ENCODE measurements around the gene RETN.

The RETN gene

DNA sequence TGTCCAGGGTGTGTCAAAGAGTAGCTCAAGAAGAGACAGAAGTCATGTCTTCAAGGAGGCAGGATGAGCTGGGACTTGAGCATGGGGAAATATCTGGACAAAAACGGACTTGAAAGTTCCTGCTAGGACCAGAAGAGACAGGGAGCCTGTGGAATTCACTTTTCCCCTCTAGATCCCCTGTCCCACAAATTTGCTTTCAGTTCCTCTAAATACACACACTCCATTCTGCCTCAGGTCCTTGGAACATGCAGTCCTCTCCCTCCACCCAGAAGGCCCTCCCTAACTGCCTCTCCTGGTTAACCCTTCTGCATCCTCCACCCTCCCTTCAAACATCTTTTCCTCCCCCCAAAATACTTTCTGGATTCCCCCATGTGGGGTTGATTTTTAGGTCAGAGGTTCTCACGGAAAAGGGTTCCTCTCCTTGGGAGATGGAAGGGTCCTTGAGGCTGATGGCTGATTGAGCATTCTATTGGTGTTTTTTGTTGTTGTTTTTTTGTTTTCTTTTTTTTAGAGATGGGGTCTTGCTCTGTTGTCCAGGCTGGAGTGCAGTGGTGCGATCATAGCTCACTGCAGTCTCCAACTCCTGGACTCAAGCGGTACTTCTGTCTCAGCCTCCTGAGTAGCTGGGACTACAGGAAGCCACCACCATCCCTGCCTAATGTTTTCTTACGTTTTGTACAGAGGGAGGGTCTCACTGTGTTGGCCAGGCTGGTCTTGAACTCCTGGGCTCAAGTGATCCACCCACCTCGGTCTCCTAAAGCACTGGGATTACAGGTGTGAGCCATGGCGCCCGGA, 6.9 kb upstream of the RETN start:
- no peak for DNase-seq

DNA sequence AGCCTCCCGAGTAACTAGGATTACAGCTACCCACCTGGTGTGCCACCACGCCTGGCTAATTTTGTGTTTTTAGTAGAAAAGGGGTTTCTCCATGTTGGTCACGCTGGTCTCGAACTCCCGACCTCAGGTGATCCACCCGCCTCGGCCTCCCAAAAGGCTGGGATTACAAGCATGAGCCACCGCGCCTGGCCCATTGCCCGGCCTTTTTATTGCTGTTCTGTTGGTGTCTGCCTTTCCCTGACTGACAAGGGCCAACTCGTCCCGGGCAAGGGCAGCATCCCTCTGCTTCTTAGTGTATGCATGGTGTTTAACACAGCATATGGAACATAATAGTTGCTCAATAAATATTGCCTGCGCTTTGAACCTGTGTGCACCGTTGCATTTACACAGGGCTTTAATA, 6.2 kb upstream of the RETN start:
- DNase-seq: no peak

DNA sequence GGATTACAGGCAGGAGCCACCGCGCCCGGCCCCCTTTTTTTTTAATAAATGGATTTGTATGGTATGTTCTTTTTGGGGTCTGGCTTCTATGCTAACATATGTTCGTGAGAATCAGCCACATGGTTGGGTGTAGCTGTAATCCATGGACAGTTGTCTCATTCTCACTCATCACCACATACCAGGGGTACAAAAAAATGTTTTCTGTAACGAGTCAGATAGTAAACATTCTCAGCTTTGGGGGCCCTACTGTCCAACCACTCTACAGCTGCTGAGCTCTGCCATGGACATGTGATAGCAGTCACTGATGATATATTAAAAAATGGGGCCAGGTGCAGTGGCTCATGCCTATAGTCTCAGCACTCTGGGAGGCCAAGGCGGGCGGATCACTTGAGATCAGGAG, 5.1 kb upstream of the RETN start:
- DNase-seq: no peak

DNA sequence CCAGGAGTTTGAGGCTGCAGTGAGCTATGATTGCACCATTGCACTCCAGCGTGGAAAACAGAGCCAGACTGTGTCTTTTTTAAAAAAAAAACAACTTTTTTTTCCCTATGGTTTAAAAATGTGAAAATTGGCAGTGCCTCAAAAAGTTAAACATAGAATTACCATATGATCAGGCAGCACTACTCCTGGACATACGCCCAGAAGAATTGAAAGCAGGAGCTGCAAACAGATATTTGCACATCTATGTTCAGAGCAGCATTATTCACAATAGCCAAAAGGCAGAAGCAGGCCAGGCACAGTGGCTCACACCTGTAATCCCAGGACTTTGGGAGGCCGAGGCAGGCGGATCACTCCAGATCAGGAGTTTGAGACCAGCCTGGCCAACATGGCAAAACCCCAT, 3.8 kb upstream of the RETN start:
- DNase-seq: no peak

DNA sequence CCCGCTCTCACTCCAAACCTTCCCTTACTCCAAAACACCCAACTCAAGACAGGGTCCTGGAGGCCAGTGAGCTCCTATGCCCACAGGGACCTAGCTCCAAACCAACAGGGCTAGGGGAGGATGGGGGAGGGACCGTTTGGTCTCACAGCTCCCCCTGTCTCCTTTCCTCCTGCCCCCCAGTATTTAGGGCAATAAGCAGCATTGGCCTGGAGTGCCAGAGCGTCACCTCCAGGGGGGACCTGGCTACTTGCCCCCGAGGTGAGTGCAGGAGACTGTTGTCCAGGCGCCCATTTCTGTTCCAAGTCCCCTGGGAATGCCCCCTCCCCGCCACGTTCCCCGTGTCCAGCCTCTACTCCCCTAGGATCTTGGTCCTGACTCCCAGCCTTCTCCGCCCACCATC, 792 bp downstream of the RETN start:
- DNase-seq: no peak

DNA sequence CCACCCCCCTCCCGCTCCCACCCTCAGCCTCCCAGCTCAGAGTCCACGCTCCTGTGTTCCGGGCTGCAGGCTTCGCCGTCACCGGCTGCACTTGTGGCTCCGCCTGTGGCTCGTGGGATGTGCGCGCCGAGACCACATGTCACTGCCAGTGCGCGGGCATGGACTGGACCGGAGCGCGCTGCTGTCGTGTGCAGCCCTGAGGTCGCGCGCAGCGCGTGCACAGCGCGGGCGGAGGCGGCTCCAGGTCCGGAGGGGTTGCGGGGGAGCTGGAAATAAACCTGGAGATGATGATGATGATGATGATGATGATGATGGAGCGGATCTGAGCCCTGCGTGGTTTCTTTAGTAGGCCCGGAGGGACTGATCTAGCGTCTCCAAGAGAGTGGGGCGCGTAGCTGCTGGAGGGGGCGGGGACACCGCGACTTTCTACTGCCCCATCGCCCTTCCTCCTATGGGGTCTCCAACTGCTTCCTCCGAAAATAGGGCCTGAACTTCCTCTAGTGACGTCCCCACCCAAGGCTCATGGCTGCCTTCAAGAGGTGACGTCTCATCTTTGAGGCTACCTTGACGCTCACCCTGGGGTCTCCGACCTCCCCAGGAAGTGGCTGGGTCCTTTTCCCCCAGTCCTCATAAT, 1.4 kb downstream of the RETN start:
- DNase-seq: no peak

DNA sequence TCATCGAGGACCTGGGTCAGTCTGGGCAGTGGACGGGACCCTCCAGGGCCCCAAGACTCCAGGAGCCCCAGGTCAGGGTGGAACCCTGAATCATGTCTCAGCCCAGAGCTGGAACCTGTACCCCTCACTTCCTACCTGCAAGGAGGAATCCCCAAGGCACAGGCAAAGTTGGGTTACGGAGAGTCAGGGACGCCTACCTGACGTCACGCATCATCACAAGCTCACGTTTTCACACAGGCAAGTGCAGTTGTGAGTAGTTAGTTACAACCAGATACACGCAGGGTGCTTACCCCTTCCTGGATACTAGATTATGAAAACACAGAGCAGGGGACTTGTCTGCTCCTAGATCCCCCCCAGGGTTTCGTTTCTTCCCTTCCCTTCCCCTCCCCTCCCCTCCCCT, 1.9 kb downstream of the RETN start:
- DNase-seq: no peak

DNA sequence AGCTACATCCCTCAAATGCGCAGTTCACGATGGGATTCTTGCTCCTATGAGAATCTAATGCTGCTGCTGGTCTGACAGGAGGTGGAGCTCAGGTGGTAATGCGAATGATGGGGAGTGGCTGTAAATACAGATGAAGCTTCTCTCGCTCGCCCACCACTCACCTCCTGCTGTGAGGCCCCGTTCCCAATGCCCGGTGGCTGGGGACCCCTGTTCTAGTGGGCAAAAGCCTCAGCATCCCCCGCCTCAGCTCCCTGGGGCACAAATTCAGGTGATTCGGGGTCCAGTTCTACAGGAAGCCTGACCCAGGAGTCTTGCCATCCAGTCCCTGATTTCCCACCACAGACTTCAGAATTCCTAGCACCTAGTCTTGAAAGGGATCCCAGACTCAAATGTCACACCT, 3.7 kb downstream of the RETN start:
- no peak for DNase-seq

DNA sequence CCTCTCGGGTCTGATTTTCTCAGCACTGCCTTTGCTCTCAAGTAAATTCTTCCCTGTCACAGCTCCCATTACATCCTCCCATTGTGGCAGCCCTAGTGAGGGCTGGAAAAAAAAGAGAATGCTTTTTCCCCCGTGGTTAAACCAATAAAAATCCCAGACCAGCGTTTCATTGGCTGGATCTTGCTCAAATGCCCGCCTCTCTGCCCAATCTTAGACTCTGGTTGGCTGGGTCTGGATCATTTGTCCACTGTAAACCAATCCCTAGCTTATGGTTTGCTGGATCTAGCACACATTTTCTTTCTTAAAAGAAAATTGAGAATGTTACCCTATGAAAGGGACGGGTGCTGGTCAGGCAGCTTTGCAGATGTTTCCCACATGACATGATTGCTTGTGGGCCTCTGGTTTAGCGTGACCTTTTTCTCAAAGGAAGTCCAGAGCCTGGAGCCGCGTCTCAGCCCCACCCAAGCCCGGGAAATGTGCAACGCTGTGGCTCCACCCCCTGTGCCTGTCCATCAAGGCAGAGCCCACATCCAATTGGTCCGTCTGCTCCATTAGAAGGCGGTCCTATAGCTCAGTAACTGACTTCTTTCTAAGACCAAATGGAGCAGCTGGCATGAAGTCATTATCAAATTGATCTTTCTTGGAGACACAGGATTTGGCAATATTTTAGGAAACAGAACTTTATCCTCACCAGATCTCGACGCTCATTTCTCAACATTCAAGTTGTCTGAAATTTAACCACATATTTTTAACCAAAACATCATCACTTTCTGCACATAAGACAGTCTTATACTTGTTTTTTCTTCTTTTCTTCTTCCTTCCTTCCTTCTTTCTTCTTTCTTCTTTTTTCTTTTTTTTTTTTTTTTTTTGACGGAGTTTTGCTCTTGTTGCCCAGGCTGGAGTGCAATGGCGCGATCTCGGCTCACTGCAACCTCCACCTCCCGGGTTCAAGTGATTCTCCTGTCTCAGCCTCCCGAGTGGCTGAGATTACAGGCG, 5.5 kb downstream of the RETN start:
- no peak for DNase-seq

DNA sequence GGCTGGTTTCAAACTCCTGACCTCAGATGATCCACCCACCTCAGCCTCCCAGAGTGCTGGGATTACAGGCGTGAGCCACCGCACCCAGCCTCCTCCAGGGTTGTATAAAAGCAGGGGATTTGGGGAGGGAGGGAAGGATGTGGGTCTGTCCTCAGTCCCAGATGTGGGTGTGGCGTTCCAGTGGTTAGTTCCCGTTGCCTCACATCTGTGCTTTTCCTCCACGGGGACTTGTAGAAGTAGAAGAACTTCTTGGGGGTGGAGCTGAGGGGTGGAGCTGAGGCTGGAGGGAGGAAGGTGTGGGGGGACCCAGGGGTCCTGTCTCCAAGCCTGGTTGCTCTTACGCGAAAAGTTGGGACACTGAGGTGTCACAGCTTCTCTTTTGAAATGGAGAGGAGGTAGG, 7.5 kb downstream of the RETN start:
- DNase-seq: no peak

DNA sequence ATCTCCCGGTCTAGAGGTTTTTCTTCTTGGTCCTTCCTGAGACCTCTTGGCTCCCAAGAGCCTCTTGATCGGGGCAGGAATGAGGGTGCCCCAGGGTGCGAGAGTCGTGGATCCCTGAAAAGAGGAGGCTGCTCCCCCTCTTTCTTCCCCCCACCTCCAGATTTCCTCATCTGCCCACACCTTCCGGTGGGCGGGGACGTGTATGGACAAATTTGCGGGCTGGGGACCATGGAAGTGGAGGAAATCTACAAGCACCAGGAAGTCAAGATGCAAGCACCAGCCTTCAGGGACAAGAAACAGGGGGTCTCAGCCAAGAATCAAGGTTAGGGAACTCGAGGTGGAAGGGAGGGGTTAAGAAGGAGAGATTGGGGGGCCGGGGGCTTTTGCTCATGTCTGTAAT, 8.0 kb downstream of the RETN start, which contains the start of gene MCEMP1:
Gene MCEMP1 (plus strand): TSS at position 237 of the 400 bp plus-strand sequence. CDS start 31 bp downstream, at position 268.
- no peak for DNase-seq

DNA sequence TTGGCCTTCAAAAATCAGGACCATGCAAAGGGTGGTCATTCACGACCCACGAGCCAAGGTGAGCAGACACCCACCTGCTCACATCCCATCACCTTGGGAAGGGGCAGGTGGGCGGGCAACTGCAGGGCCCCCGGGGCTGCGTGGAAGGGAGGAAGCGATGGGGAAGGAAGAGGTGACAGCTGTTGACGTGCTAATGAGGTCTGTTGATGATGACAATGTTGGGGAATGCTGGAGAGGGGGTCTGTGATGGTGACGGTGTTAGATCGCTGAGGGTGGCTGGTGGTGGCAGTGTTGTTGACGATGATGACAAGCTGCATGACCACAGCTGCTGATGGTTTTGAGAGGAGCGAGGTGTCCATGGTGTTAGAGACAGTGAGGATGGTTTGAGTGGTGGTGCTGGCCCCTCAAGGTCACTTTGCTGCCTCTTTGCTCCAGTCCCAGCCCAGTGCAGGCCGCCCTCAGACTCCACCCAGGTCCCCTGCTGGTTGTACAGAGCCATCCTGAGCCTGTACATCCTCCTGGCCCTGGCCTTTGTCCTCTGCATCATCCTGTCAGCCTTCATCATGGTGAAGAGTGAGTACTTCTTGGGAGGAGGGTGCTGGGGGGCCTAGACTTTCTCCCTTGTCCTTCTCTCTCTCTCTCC, 8.9 kb downstream of the RETN start:
- DNase-seq: no peak

DNA sequence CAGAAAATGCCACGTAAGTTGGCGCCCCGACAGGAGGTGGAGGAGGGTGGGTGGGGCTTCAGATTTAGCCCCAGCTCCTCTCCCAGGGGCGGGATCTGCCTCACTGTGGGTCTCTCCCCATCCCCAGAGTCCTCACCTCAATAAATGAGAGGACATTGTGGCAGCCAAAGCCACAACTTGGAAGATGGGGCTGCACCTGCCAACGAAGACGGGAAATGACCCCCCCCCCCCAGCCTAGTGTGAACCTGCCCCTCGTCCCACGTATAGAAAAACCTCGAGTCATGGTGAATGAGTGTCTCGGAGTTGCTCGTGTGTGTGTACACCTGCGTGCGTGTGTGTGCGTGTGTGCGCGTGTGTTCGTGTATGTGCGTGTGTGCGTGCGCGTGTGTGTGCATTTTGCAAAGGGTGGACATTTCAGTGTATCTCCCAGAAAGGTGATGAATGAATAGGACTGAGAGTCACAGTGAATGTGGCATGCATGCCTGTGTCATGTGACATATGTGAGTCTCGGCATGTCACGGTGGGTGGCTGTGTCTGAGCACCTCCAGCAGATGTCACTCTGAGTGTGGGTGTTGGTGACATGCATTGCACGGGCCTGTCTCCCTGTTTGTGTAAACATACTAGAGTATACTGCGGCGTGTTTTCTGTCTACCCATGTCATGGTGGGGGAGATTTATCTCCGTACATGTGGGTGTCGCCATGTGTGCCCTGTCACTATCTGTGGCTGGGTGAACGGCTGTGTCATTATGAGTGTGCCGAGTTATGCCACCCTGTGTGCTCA, 10.3 kb downstream of the RETN start:
- DNase-seq: peak; percentile 49

DNA sequence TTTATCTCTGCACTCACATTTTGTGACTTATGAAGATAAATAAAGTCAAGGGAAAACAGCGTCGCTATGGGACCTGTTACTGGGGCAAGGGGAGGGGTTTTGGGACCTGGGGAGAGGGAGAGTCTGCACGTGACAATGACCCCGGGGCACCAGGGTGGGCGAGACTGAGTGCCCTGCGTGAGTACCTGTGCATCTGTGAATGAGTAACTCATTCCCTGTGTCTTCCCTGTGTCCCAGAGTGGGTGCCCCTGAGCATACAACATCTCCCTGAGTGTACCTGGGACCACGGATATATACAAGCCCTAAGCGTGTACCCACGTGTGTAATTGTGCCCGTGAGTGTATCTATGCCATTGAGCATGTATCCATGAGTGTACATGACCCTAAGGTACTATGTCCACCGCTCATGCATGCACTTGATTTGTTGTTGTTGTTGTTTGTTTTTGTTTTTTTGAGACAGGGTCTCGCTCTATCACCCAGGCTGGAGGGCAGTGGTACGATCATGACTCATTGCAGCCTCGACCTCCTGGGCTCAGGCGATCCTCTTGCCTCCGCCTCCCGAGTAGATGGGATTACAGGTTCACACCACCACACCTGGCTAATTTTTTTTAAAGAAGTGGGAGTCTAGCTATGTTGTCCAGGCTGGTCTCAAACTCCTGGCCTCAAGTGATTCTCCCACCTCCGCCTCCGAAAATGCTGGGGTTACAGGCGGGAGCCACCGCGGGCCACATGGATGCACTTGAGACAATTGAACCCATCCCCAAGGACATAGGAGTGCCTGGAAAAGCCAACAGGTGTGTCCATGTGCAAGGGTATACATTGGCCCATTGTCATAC, 11.1 kb downstream of the RETN start:
- no peak for DNase-seq

DNA sequence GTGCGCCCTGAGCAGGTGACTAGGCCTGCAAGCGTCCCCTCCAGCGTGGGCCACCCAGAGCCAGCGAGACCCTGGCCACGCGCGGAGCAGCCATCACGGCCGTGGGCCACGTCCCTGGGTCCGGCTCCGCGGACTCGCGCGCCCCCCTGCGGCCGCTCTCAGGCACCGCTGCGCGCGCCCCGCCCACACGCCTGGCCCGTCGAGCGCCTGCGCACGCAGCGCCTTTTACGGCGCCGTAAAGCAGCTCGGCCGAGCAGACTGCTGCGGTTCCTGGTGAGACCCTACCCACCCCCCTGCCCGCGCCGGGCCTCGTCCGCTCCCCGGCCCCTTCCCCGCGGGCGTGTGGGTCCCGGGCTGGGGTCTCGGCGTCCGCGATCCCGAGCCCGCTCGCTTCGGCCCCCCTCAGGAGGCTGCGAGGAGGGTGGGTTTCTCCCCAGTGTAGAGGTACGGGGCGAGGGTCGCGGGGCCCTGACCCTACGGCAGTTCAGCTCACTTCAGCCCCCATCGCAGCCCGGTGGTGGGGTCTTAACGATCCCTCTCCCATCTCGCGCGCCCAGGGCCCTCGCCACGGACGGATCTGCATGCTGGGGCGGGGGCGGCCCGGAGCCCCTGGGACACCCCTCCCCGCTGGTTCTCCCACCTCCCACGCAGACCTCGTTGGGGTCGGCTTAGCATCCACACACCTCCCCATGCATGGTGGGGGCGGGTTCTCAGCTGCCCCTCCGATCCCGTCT, 11.9 kb downstream of the RETN start, which contains the start of gene TRAPPC5:
Gene TRAPPC5 (plus strand): TSS at position 228 of the 734 bp plus-strand sequence. CDS start 1,421 bp downstream, outside the sequence.
- peak; percentile 87 for DNase-seq

DNA sequence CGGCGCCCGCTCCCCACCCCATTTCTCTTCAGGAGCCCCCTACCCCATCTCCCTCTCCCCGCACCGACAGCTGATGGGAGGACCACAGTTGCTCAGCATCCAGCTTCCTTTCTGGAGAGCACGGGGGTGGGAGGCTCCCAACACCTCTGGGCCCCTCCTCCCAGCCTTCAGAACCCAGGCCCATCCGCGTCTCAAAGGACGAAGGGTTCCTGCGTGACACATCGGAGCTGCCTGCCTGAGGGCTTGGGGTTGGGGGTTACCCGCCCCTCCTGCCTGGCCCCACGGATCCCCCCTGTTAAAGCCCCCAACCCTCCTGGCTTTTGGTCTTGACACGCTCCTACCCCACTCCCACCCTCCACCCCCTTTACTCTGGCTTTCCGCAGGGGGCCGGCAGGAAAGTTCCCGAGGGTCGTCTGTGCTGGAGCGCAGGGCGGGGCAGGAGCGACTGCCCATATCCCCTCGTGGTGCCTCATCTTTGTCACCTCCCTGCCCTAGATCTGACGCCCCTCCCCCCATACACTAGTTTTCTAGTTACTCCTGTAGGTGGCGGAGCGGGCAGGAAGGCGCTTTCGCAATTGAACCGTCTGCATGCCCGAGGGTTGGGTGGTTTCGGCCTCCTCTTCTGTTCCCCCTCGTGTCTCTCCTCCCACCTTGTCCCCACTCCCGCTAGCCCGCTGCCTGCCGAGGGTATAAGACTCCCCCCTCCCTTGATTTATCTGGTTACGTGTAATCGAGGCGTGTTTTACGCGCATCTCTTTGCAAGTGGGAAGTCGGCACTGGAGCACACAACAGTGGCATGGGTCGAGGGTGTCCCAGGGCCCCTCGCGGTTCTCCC, 12.7 kb downstream of the RETN start:
- DNase-seq: no peak

DNA sequence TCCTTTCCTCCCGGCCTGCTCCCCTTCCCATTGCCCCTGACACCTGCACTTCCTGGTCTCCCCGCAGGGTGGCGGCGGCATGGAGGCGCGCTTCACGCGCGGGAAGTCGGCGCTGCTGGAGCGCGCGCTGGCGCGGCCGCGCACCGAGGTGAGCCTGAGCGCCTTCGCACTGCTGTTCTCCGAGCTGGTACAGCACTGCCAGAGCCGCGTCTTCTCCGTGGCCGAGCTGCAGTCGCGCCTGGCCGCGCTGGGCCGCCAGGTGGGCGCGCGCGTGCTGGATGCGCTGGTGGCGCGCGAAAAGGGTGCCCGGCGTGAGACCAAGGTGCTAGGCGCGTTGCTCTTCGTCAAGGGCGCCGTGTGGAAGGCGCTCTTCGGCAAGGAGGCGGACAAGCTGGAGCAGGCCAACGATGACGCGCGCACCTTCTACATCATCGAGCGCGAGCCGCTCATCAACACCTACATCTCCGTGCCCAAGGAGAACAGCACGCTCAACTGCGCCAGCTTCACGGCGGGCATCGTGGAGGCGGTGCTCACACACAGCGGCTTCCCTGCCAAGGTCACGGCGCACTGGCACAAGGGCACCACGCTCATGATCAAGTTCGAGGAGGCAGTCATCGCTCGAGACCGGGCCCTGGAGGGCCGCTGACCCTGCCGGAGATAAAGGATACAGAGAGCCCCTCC, 13.5 kb downstream of the RETN start:
- DNase-seq: no peak

Data from NCI-H345 (cell line).